GM10266 (cell line): ENCODE results near the gene IL1RAPL1.

Source experiments
- DNase-seq: peaks from one replicate; pipeline ENCODE4 v3.0.0; 2012; ENCODE audit errors: extremely low spot score
- CTCF ChIP-seq: IDR thresholded peaks from 2 replicates; pipeline ENCODE4 v1.5.1; 2012; ENCODE audit warnings: mild to moderate bottlenecking, low read depth; ENCODE audit not compliant: control insufficient read depth, insufficient read depth; ENCODE audit errors: missing control alignments

The IL1RAPL1 gene

GRCh38 chrX:29834764-29835163 lies 1247.5 kb downstream of the IL1RAPL1 start:
- TF ChIP-seq CTCF, result no peak

GRCh38 chrX:29841750-29842149 lies 1254.5 kb downstream of the IL1RAPL1 start:
- no peak for TF ChIP-seq CTCF
- no peak for DNase-seq

More at GRCh38 chrX:29834764-29835163, 1247.5 kb downstream of the IL1RAPL1 start:
- no peak for DNase-seq

GRCh38 chrX:29842552-29842951 lies 1255.3 kb downstream of the IL1RAPL1 start:
- no peak for DNase-seq
- no peak for TF ChIP-seq CTCF

- no peak for DNase-seq
- no peak for TF ChIP-seq CTCF
Measured at GRCh38 chrX:29851857-29852605, 1264.8 kb downstream of the IL1RAPL1 start.

- no peak for DNase-seq
- TF ChIP-seq CTCF, result no peak
Measured at GRCh38 chrX:29852767-29853166, 1265.5 kb downstream of the IL1RAPL1 start.

GRCh38 chrX:29858714-29859113 lies 1271.5 kb downstream of the IL1RAPL1 start:
- TF ChIP-seq CTCF, result no peak
- no peak for DNase-seq

GRCh38 chrX:29862126-29862677 lies 1275.0 kb downstream of the IL1RAPL1 start:
- DNase-seq, result no peak
- TF ChIP-seq CTCF, result no peak
